Measurements from ENCODE around the gene C2orf78.

C2orf78 gene

DNA sequence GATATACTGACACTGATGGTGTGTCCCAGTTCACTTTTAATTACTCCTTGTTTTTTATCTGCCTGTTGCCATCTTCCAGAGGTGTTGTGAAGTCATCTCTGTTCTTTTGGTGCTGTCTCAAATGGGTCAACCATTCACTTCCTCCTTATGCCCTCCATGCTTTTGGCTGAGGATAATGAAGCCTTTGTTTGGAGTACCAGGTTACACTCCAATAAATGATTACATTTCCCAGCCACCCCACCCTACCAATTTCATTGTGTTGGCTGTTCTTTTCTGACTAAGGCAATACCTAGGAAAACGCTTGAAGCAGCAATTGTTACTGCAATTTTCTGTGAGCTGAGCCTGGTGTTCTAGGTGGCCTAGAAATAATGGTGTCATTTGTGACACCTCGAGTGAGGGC, 79.0 kb downstream of the C2orf78 start:
- TF ChIP-seq, protein P1, sequence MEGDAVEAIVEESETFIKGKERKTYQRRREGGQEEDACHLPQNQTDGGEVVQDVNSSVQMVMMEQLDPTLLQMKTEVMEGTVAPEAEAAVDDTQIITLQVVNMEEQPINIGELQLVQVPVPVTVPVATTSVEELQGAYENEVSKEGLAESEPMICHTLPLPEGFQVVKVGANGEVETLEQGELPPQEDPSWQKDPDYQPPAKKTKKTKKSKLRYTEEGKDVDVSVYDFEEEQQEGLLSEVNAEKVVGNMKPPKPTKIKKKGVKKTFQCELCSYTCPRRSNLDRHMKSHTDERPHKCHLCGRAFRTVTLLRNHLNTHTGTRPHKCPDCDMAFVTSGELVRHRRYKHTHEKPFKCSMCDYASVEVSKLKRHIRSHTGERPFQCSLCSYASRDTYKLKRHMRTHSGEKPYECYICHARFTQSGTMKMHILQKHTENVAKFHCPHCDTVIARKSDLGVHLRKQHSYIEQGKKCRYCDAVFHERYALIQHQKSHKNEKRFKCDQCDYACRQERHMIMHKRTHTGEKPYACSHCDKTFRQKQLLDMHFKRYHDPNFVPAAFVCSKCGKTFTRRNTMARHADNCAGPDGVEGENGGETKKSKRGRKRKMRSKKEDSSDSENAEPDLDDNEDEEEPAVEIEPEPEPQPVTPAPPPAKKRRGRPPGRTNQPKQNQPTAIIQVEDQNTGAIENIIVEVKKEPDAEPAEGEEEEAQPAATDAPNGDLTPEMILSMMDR (IDR thresholded peaks at IDR 0.05; ENCODE audit: low read depth, low read length, missing control alignments) = no peak
- no peak overlapping the region for H3K4me3 ChIP-seq (replicated peaks; ENCODE audit: low read depth, low read length)
- DNase-seq (ENCODE audit: extremely low read depth, low read depth) = no peak
